OCI-LY7 (cell line): ENCODE results near the gene PAH. TPM values are rescaled to one million over a fixed set of nuclear protein-coding genes. Genes with fewer than 3 reads are reported as not detected.

Experiments
- BruUV-seq: library from RNA; stranded (reverse); fragments of 400-500 nt; replicated peaks from 2 replicates; lab custom pipeline; 2021; lab: Mats Ljungman, UMichigan
- CTCF ChIA-PET: fragments of 300-600 bp; sonication (Branson Sonifier 250); formaldehyde crosslinking; loops from one replicate; lab custom pipeline; 2022; ENCODE audit warnings: antibody characterized with exemption; ENCODE audit not compliant: unreplicated experiment; lab: Charles Lee
- POLR2A ChIA-PET: fragments of 300-600 bp; sonication (Branson Sonifier 250); formaldehyde crosslinking; loops from one replicate; lab custom pipeline; 2022; ENCODE audit warnings: antibody characterized with exemption; lab: Charles Lee
- DNase-seq: peaks from one replicate; pipeline ENCODE4 v3.0.0-alpha.2; 2015; ENCODE audit warnings: low spot score
- H2AFZ ChIP-seq: fragments of 200-600 bp; sonication (generic), shearing (Covaris generic); 2 replicates; pipeline ENCODE4 v1.6.1; 2014; ENCODE audit warnings: mild to moderate bottlenecking, antibody characterized with exemption, low read length, moderate library complexity
- H3K27ac ChIP-seq: fragments of 200-600 bp; sonication (generic); 2 replicates; pipeline ENCODE4 v1.5.1; 2014; ENCODE audit warnings: mixed run types, low read depth, mild to moderate bottlenecking, moderate library complexity, low read length, inconsistent platforms; ENCODE audit not compliant: poor library complexity, severe bottlenecking
- H3K36me3 ChIP-seq: fragments of 200-600 bp; sonication (generic); 2 replicates; pipeline ENCODE4 v1.6.1; 2014; ENCODE audit warnings: mild to moderate bottlenecking, antibody characterized with exemption, low read length, moderate library complexity, mixed read lengths; ENCODE audit not compliant: insufficient read depth
- H3K4me1 ChIP-seq: fragments of 200-600 bp; sonication (generic); 2 replicates; pipeline ENCODE4 v1.5.1; 2014; ENCODE audit warnings: mild to moderate bottlenecking, low read length; ENCODE audit not compliant: insufficient read depth, poor library complexity, severe bottlenecking
- H3K4me2 ChIP-seq: fragments of 200-600 bp; sonication (generic); 2 replicates; pipeline ENCODE4 v1.6.1; 2014; ENCODE audit warnings: mild to moderate bottlenecking, low read length
- H3K4me3 ChIP-seq: fragments of 200-600 bp; sonication (generic); 2 replicates; pipeline ENCODE4 v1.5.1; 2014; ENCODE audit warnings: mild to moderate bottlenecking, low read depth, low read length; ENCODE audit not compliant: poor library complexity, severe bottlenecking
- H3K79me2 ChIP-seq: fragments of 200-600 bp; sonication (generic); 2 replicates; pipeline ENCODE4 v1.6.1; 2016; ENCODE audit warnings: low read depth, mild to moderate bottlenecking, low read length, moderate library complexity, mixed read lengths; ENCODE audit not compliant: insufficient read depth
- H3K9me2 ChIP-seq: fragments of 200-600 bp; sonication (generic); 2 replicates; pipeline ENCODE4 v1.6.1; 2016; ENCODE audit warnings: mild to moderate bottlenecking, low read length, mixed read lengths; ENCODE audit not compliant: insufficient read depth
- H3K9me3 ChIP-seq: fragments of 200-600 bp; sonication (generic); 2 replicates; pipeline ENCODE4 v1.6.1; 2014; ENCODE audit warnings: mild to moderate bottlenecking, mixed run types, low read length, mixed read lengths
- H4K20me1 ChIP-seq: fragments of 200-600 bp; sonication (generic); 2 replicates; pipeline ENCODE4 v1.6.1; 2014; ENCODE audit warnings: mild to moderate bottlenecking, antibody characterized with exemption, low read length, moderate library complexity, mixed read lengths; ENCODE audit not compliant: insufficient read depth
- CTCF ChIP-seq: fragments of 200-600 bp; sonication (generic); conservative IDR thresholded peaks from 2 replicates; pipeline ENCODE4 v1.5.1; 2014; ENCODE audit warnings: mild to moderate bottlenecking, antibody characterized with exemption, low read length, moderate library complexity, mixed read lengths
- EZH2phosphoT487 ChIP-seq: fragments of 200-600 bp; sonication (generic); IDR thresholded peaks from 2 replicates; pipeline ENCODE4 v1.6.1; 2018; ENCODE audit warnings: low read depth, borderline replicate concordance, mild to moderate bottlenecking, mixed run types, antibody characterized with exemption, low read length, moderate library complexity, mixed read lengths
- intact Hi-C: fragments of 100-400 bp; cut with micrococcal nuclease; formaldehyde crosslinking; loops from one replicate; pipeline ENCODE4 v1.10.0; 2022; ENCODE audit not compliant: unreplicated experiment
- total RNA-seq, 2 experiments: library from RNA; depleted of rRNA in 1 of 2; stranded (reverse); fragments of >200 nt in 1 of 2; shearing (Covaris generic) in 1 of 2; gene quantifications; 2 replicates each; pipeline ENCODE4 v1.2.3, GENCODE V29; 2014 to 2022

PAH gene
- total RNA-seq, 2 experiments from 2014 or later, result not detected

- TF ChIP-seq CTCF (no peak), EZH2phosphoT487 (no peak)
- POLR2A ChIA-PET, result interaction anchor here (1.5 kb wide), 1 partner anchor 9 kb away, joined by 5 read pairs; no protein-coding TSS in a partner anchor
Observed at GRCh38 chr12:102891756-102892155, 25.3 kb downstream of the PAH start.

GRCh38 chr12:102888511-102888910 lies 28.5 kb downstream of the PAH start:
- no TSS peak for BruUV-seq
- POLR2A ChIA-PET, result no interaction called here
- no peak overlapping the region for H3K4me3 ChIP-seq
- H3K4me1 ChIP-seq, result no peaks in the 10 kb centered on the region
- H3K4me2 ChIP-seq, result no peak overlapping the region
- no peak for TF ChIP-seq CTCF
- TF ChIP-seq EZH2phosphoT487, result no peak
- H3K27ac ChIP-seq, result no peak overlapping the region
- no peaks in the 10 kb centered on the region for H3K9me3 ChIP-seq
- H3K36me3 ChIP-seq, result no peaks in the 10 kb centered on the region
- CTCF ChIA-PET, result no interaction called here
- no peaks in the 10 kb centered on the region for H3K9me2 ChIP-seq
- no peak overlapping the region for H2AFZ ChIP-seq
- H3K79me2 ChIP-seq, result no peaks in the 10 kb centered on the region
- intact Hi-C loops, result no loop called here
- no peaks in the 10 kb centered on the region for H4K20me1 ChIP-seq
- DNase-seq, result no peak

More at GRCh38 chr12:102891756-102892155, 25.3 kb downstream of the PAH start:
- intact Hi-C loops, result no loop called here
- Histone ChIP-seq H3K9me2 (no peaks in the 10 kb centered on the region), H3K36me3 (no peaks in the 10 kb centered on the region), H3K4me1 (no peaks in the 10 kb centered on the region), H3K9me3 (no peaks in the 10 kb centered on the region), H2AFZ (no peak overlapping the region), H3K27ac (no peak overlapping the region), H3K79me2 (no peaks in the 10 kb centered on the region), H3K4me2 (no peak overlapping the region), H3K4me3 (no peak overlapping the region), H4K20me1 (no peaks in the 10 kb centered on the region)
- BruUV-seq, result no TSS peak
- CTCF ChIA-PET, result no interaction called here
- no peak for DNase-seq

GRCh38 chr12:102885043-102885932 lies 31.8 kb downstream of the PAH start:
- Histone ChIP-seq H3K4me2 (no peak overlapping the region), H3K36me3 (no peaks in the 10 kb centered on the region), H4K20me1 (no peaks in the 10 kb centered on the region), H3K4me3 (no peak overlapping the region), H3K27ac (no peak overlapping the region), H2AFZ (no peak overlapping the region), H3K4me1 (no peaks in the 10 kb centered on the region), H3K9me2 (no peaks in the 10 kb centered on the region), H3K9me3 (no peaks in the 10 kb centered on the region), H3K79me2 (no peaks in the 10 kb centered on the region)
- ChIA-PET CTCF (no interaction called here), POLR2A (interaction anchor here (0.6 kb wide), 1 partner anchor 81 kb away, joined by 4 read pairs; no protein-coding TSS in a partner anchor)
- BruUV-seq, result no TSS peak
- TF ChIP-seq CTCF (no peak), EZH2phosphoT487 (no peak)
- intact Hi-C loops, result no loop called here
- no peak for DNase-seq
